Inflammatory macrophage (primary cell): ENCODE measurements around the gene TMEM82.
"Not testable (repeated sequence)": the region's sequence is repeated elsewhere in the genome, so short reads cannot be mapped to it uniquely, and the experiment has no call there.

ENCODE experiments used
- DNase-seq, 2 donors: peaks; one replicate each; pipeline ENCODE4 v3.0.0-alpha.2; 2020 to 2022
- total RNA-seq, 18 experiments: gene quantifications; one replicate each; lab custom pipeline; 2026; ENCODE audit warnings: mixed read lengths in 6 of 18, inconsistent platforms in 2 of 18; lab: John Stamatoyannopoulos, UW

TMEM82 gene
- 0 to 0.13 (median 0) reads per million in 18 experiments for total RNA-seq

GRCh38 chr1:15742339-15742801, at the start of gene TMEM82:
Gene TMEM82 (plus strand): TSS chr1:15742499. CDS start chr1:15742560, 61 bp downstream.
- no peak for DNase-seq

- no peak for DNase-seq
These were observed 48.9 kb upstream of the TMEM82 start for GRCh38 chr1:15693371-15693770.

GRCh38 chr1:15696956-15697521, 45.3 kb upstream of the TMEM82 start:
- peak; percentile 81 to 87 for DNase-seq

GRCh38 chr1:15698201-15698600, 44.1 kb upstream of the TMEM82 start:
- DNase-seq = no peak

GRCh38 chr1:15699321-15699720, 43.0 kb upstream of the TMEM82 start:
- DNase-seq = not testable (repeated sequence)

- DNase-seq = no peak
These were observed 41.8 kb upstream of the TMEM82 start for GRCh38 chr1:15700508-15700907.

GRCh38 chr1:15701784-15702183, 40.5 kb upstream of the TMEM82 start:
- DNase-seq = no peak

GRCh38 chr1:15702722-15703550, 39.4 kb upstream of the TMEM82 start:
- peak in 1 of 2 donors; percentile 11 for DNase-seq

GRCh38 chr1:15703562-15703961, 38.7 kb upstream of the TMEM82 start:
- DNase-seq = peak; percentile 43 to 68

- DNase-seq = no peak
These were observed 37.6 kb upstream of the TMEM82 start for GRCh38 chr1:15704526-15705183.

- DNase-seq = no peak
These were observed 37.1 kb upstream of the TMEM82 start for GRCh38 chr1:15705184-15705566.

- no peak for DNase-seq
These were observed 35.5 kb upstream of the TMEM82 start for GRCh38 chr1:15706751-15707150.

GRCh38 chr1:15707239-15707925, 34.9 kb upstream of the TMEM82 start:
- DNase-seq = no peak

- no peak for DNase-seq
These were observed 33.7 kb upstream of the TMEM82 start for GRCh38 chr1:15708486-15709137.

GRCh38 chr1:15709226-15709625, 33.1 kb upstream of the TMEM82 start:
- DNase-seq = no peak

- no peak for DNase-seq
These were observed 30.1 kb upstream of the TMEM82 start for GRCh38 chr1:15712168-15712567.

GRCh38 chr1:15714406-15715136, 27.7 kb upstream of the TMEM82 start:
- DNase-seq = no peak

- no peak for DNase-seq
These were observed 24.7 kb upstream of the TMEM82 start for GRCh38 chr1:15717418-15718125.

GRCh38 chr1:15718199-15718601, 24.1 kb upstream of the TMEM82 start:
- DNase-seq = no peak

GRCh38 chr1:15719381-15720120, 22.7 kb upstream of the TMEM82 start:
- DNase-seq = no peak
